PC-9 (cell line): Measurements from ENCODE around the gene PAIP1.

Experiments
- CTCF ChIP-seq: fragments of 200-600 bp; sonication (generic); conservative IDR thresholded peaks from 2 replicates; pipeline ENCODE4 v1.6.1; 2017; ENCODE audit warnings: mixed run types, antibody characterized with exemption, mild to moderate bottlenecking, moderate library complexity
- EZH2 ChIP-seq: fragments of 200-600 bp; sonication (generic); IDR thresholded peaks from 2 replicates; pipeline ENCODE4 v1.8.0; 2017; ENCODE audit warnings: antibody characterized with exemption, low read depth

- no peak for TF ChIP-seq CTCF
- no peak for TF ChIP-seq EZH2
Observed at GRCh38 chr5:43592363-43592762, 35.5 kb upstream of the PAIP1 start.
